H9 (cell line): Measurements from ENCODE around the gene CORO2B. TPM values are rescaled to one million over a fixed set of nuclear protein-coding genes. Genes with fewer than 3 reads are reported as not detected.

Source experiments
- DNase-seq: peaks from one replicate; pipeline ENCODE4 v3.0.0-alpha.2; 2017
- H2AFZ ChIP-seq: one replicate; pipeline ENCODE4 v1.6.1; 2013; ENCODE audit warnings: mild to moderate bottlenecking, low read length, control low read depth, moderate library complexity
- H2AK5ac ChIP-seq: 2 replicates; pipeline ENCODE4 v1.6.1; 2013; ENCODE audit warnings: low read length, control low read depth, mixed read lengths; ENCODE audit not compliant: insufficient read length
- H2BK120ac ChIP-seq: one replicate; pipeline ENCODE4 v1.6.1; 2013; ENCODE audit warnings: low read depth, mild to moderate bottlenecking, low read length, control low read depth, inconsistent platforms; ENCODE audit not compliant: poor library complexity, severe bottlenecking
- H2BK12ac ChIP-seq: 2 replicates; pipeline ENCODE4 v1.6.1; 2013; ENCODE audit warnings: low read length, control low read depth, mixed read lengths, low read depth; ENCODE audit not compliant: insufficient read length
- H2BK15ac ChIP-seq: 2 replicates; pipeline ENCODE4 v1.6.1; 2013; ENCODE audit warnings: low read depth, low read length, control low read depth
- H2BK20ac ChIP-seq: one replicate; pipeline ENCODE4 v1.6.1; 2013; ENCODE audit warnings: low read depth, mild to moderate bottlenecking, low read length, control low read depth, inconsistent platforms; ENCODE audit not compliant: poor library complexity, severe bottlenecking
- H2BK5ac ChIP-seq: 2 replicates; pipeline ENCODE4 v1.6.1; 2013; ENCODE audit warnings: low read length, control low read depth, mixed read lengths; ENCODE audit not compliant: insufficient read length
- H3K14ac ChIP-seq: 2 replicates; pipeline ENCODE4 v1.6.1; 2013; ENCODE audit warnings: low read length, control low read depth; ENCODE audit not compliant: insufficient read depth
- H3K18ac ChIP-seq: 2 replicates; pipeline ENCODE4 v1.6.1; 2013; ENCODE audit warnings: low read depth, mild to moderate bottlenecking, mixed read lengths, low read length, control low read depth; ENCODE audit not compliant: insufficient read length
- H3K23ac ChIP-seq: 2 replicates; pipeline ENCODE4 v1.6.1; 2013; ENCODE audit warnings: low read length, control low read depth, mixed read lengths, low read depth; ENCODE audit not compliant: insufficient read length
- H3K23me2 ChIP-seq: 2 replicates; pipeline ENCODE4 v1.6.1; 2013; ENCODE audit warnings: low read depth, mild to moderate bottlenecking, mixed read lengths, low read length, control low read depth; ENCODE audit not compliant: insufficient read length, poor library complexity, severe bottlenecking
- H3K27ac ChIP-seq: 2 replicates; pipeline ENCODE4 v1.5.1; 2013; ENCODE audit warnings: low read length, control low read depth, mixed read lengths, low read depth; ENCODE audit not compliant: insufficient read length
- H3K27me3 ChIP-seq: 2 replicates; pipeline ENCODE4 v1.6.1; 2013; ENCODE audit warnings: low read length, control low read depth, inconsistent platforms; ENCODE audit not compliant: insufficient read depth
- H3K4ac ChIP-seq: 2 replicates; pipeline ENCODE4 v1.6.1; 2013; ENCODE audit warnings: low read depth, mild to moderate bottlenecking, control low read depth, inconsistent platforms, low read length, moderate library complexity
- H3K4me1 ChIP-seq: 2 replicates; pipeline ENCODE4 v1.6.1; 2013; ENCODE audit warnings: low read length, control low read depth, inconsistent platforms; ENCODE audit not compliant: insufficient read depth
- H3K4me2 ChIP-seq: 2 replicates; pipeline ENCODE4 v1.6.1; 2013; ENCODE audit warnings: low read length, control low read depth, mixed read lengths; ENCODE audit not compliant: insufficient read length, insufficient read depth
- H3K56ac ChIP-seq: 2 replicates; pipeline ENCODE4 v1.6.1; 2013; ENCODE audit warnings: low read depth, mild to moderate bottlenecking, mixed read lengths, low read length, control low read depth; ENCODE audit not compliant: insufficient read length
- H3K79me1 ChIP-seq: 2 replicates; pipeline ENCODE4 v1.6.1; 2013; ENCODE audit warnings: low read depth, mild to moderate bottlenecking, moderate library complexity, low read length, control low read depth, inconsistent platforms; ENCODE audit not compliant: insufficient read depth, poor library complexity, severe bottlenecking
- H3K79me2 ChIP-seq: 2 replicates; pipeline ENCODE4 v1.6.1; 2013; ENCODE audit warnings: low read length, control low read depth, inconsistent platforms; ENCODE audit not compliant: insufficient read depth
- H3K9ac ChIP-seq: 2 replicates; pipeline ENCODE4 v1.6.1; 2013; ENCODE audit warnings: low read length, control low read depth, mixed read lengths; ENCODE audit not compliant: insufficient read length; ENCODE audit errors: extremely low read depth
- H3K9me3 ChIP-seq: one replicate; pipeline ENCODE4 v1.6.1; 2013; ENCODE audit warnings: low read depth, low read length, inconsistent platforms; ENCODE audit not compliant: control insufficient read depth
- H3T11ph ChIP-seq: one replicate; pipeline ENCODE4 v1.6.1; 2013; ENCODE audit warnings: mild to moderate bottlenecking, low read length, control low read depth, inconsistent platforms
- H4K20me1 ChIP-seq: one replicate; pipeline ENCODE4 v1.6.1; 2013; ENCODE audit not compliant: control insufficient read depth, insufficient read length, insufficient read depth
- H4K5ac ChIP-seq: 2 replicates; pipeline ENCODE4 v1.6.1; 2013; ENCODE audit warnings: low read depth, mild to moderate bottlenecking, mixed read lengths, low read length, control low read depth; ENCODE audit not compliant: insufficient read length
- H4K8ac ChIP-seq: replicated peaks from 2 replicates; pipeline ENCODE4 v1.6.1; 2013; ENCODE audit warnings: low read length, control low read depth, mixed read lengths, low read depth; ENCODE audit not compliant: insufficient read length
- H4K91ac ChIP-seq: 2 replicates; pipeline ENCODE4 v1.6.1; 2013; ENCODE audit warnings: low read depth, mild to moderate bottlenecking, moderate library complexity, mixed read lengths, low read length, control low read depth; ENCODE audit not compliant: insufficient read length
- H3K27ac Mint-ChIP-seq, 3 experiments: 2 replicates in 2 of 3; 3 replicates in 1 of 3; pipeline ENCODE4 v1.8.0; 2020 to 2021; ENCODE audit warnings: mixed read lengths in 3 of 3, mild to moderate bottlenecking in 1 of 3, moderate library complexity in 1 of 3
- H3K27me3 Mint-ChIP-seq: 2 replicates; pipeline ENCODE4 v1.8.0; 2021; ENCODE audit warnings: low read depth, mild to moderate bottlenecking, moderate library complexity, mixed read lengths
- H3K36me3 Mint-ChIP-seq, 3 experiments: 2 replicates in 2 of 3; 3 replicates in 1 of 3; pipeline ENCODE4 v1.8.0; 2020 to 2021; ENCODE audit warnings: low read depth in 3 of 3, mixed read lengths in 3 of 3; ENCODE audit not compliant: insufficient read depth in 1 of 3
- H3K4me1 Mint-ChIP-seq, 2 experiments: 2 replicates each; pipeline ENCODE4 v1.8.0; 2020; ENCODE audit warnings: mixed read lengths in 2 of 2
- H3K4me3 Mint-ChIP-seq, 2 experiments: 2 replicates in 1 of 2; 3 replicates in 1 of 2; pipeline ENCODE4 v1.8.0; 2020 to 2021; ENCODE audit warnings: mild to moderate bottlenecking in 2 of 2, mixed read lengths in 2 of 2, moderate library complexity in 1 of 2
- H3K9me3 Mint-ChIP-seq, 2 experiments: 2 replicates in 1 of 2; 3 replicates in 1 of 2; pipeline ENCODE4 v1.8.0; 2020; ENCODE audit warnings: mild to moderate bottlenecking in 2 of 2, mixed read lengths in 2 of 2, moderate library complexity in 1 of 2
- CTCF ChIP-seq: fragments of 200-600 bp; sonication (generic); conservative IDR thresholded peaks from 3 replicates; pipeline ENCODE4 v1.8.0; 2021; ENCODE audit warnings: antibody characterized with exemption, mild to moderate bottlenecking
- WGBS: extraction: QIAGEN DNeasy Blood & Tissue Kit; methylation state at CpG from one replicate; pipeline ENCODE4 v1.1.7; 2013; ENCODE audit warnings: missing lambda C conversion rate, low lambda C conversion rate, mixed read lengths; ENCODE audit not compliant: insufficient read length; ENCODE audit errors: extremely low coverage; 5-methylcytosine and 5-hydroxymethylcytosine counted together
- total RNA-seq: library from RNA; stranded (reverse); gene quantifications from 2 replicates; pipeline ENCODE4 v1.2.1, GENCODE V29; 2021

The CORO2B gene
- total RNA-seq, 1 experiment from 2014 or later = 3.1 TPM

- DNase-seq = no peak
Observed at GRCh38 chr15:68768321-68768720, 189.5 kb downstream of the CORO2B start.

More at GRCh38 chr15:68768321-68768720, 189.5 kb downstream of the CORO2B start:
- no peak overlapping the region for H3T11ph ChIP-seq
- no peak overlapping the region for H2BK20ac ChIP-seq
- H3K23ac ChIP-seq = no peak overlapping the region
- H3K9me3 Mint-ChIP-seq = no peaks in the 10 kb centered on the region
- H3K9ac ChIP-seq = no peak overlapping the region
- H3K4me1 ChIP-seq = no peaks in the 10 kb centered on the region
- H3K14ac ChIP-seq = no peak overlapping the region
- no peak overlapping the region for H3K4ac ChIP-seq
- H3K4me3 Mint-ChIP-seq = no peak overlapping the region
- H4K20me1 ChIP-seq = no peaks in the 10 kb centered on the region
- H3K27me3 Mint-ChIP-seq = peaks cover 16% of the 10 kb centered on the region
- no peak overlapping the region; a peak in 1 of 7 replicates for H3K27ac Mint-ChIP-seq
- no peaks in the 10 kb centered on the region for H3K23me2 ChIP-seq
- no peak overlapping the region for H2BK12ac ChIP-seq
- H3K79me1 ChIP-seq = no peaks in the 10 kb centered on the region
- H3K27ac ChIP-seq = no peak overlapping the region
- no peak overlapping the region for H2BK15ac ChIP-seq
- no peak overlapping the region for H2AK5ac ChIP-seq
- no peak overlapping the region for H2AFZ ChIP-seq
- H3K4me1 Mint-ChIP-seq = no peaks in the 10 kb centered on the region
- no peaks in the 10 kb centered on the region for H3K36me3 Mint-ChIP-seq
- no peaks in the 10 kb centered on the region for H3K9me3 ChIP-seq
- H3K18ac ChIP-seq = no peak overlapping the region
- no peaks in the 10 kb centered on the region; the same call in 1 of the 2 replicates for H3K27me3 ChIP-seq
- H4K91ac ChIP-seq = no peak overlapping the region
- no peak overlapping the region for H2BK5ac ChIP-seq
- H3K79me2 ChIP-seq = no peaks in the 10 kb centered on the region
- TF ChIP-seq CTCF = no peak
- no peak overlapping the region for H2BK120ac ChIP-seq
- no CpG with 5 or more reads among the region's 2 CpGs for WGBS
- H3K4me2 ChIP-seq = no peak overlapping the region
- H4K5ac ChIP-seq = no peak overlapping the region
- H3K56ac ChIP-seq = no peak overlapping the region
- H4K8ac ChIP-seq = no peak overlapping the region
